LNCAP (cell line): ENCODE measurements around the gene CD200R1.

Experiments used
- CTCF ChIP-seq: fragments of 450-650 bp; IDR thresholded peaks from 2 replicates; pipeline ENCODE4 v1.5.1; 2017; ENCODE audit warnings: mild to moderate bottlenecking

Gene CD200R1

GRCh38 chr3:112984485-112984884 lies 9.6 kb upstream of the CD200R1 start:
- no peak for TF ChIP-seq CTCF

GRCh38 chr3:112982710-112983109 lies 7.8 kb upstream of the CD200R1 start:
- TF ChIP-seq CTCF, result no peak

- TF ChIP-seq CTCF, result no peak
Observed at GRCh38 chr3:112980080-112980479, 5.2 kb upstream of the CD200R1 start.

- TF ChIP-seq CTCF, result peak; percentile 66
Observed at GRCh38 chr3:112979244-112979832, 4.4 kb upstream of the CD200R1 start.

- no peak for TF ChIP-seq CTCF
Observed at GRCh38 chr3:112976953-112977352, 2.0 kb upstream of the CD200R1 start.

- TF ChIP-seq CTCF, result no peak
Observed at GRCh38 chr3:112976001-112976400, 1.1 kb upstream of the CD200R1 start.

GRCh38 chr3:112974178-112974517 lies 755 bp downstream of the CD200R1 start:
- TF ChIP-seq CTCF, result no peak
